Fibroblast of skin of left biceps (primary cell): Measurements from ENCODE around the gene SLC39A5.
A peak's percentile ranks its signal among the peaks of the same experiment; 100 is the strongest.

Experiments
- DNase-seq, 2 experiments: peaks; one replicate each; pipeline ENCODE4 v3.0.0-alpha.2; 2013; ENCODE audit warnings: low read depth in 2 of 2

The SLC39A5 gene

GRCh38 chr12:56216461-56216860 is 13.4 kb upstream of the SLC39A5 start:
- DNase-seq = no peak

DNA sequence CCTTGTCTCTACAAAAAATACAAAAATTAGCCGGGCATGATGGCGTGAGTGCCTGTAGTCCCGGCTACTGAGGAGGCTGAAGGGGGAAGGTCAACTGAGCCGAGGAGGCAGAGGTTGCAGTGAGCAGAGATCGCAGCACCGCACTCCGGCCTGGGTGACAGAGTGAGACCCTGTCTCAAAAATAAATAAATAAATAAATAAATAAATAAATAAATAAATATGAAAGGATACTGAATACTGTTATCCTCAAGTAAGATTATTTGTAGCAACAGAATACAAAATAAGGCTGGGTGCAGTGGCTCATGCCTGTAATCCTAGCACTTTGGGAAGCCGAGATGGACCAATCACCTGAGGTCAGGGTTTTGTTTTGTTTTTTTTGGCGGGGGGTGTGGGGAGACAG is 10.0 kb upstream of the SLC39A5 start:
- no peak for DNase-seq

DNA sequence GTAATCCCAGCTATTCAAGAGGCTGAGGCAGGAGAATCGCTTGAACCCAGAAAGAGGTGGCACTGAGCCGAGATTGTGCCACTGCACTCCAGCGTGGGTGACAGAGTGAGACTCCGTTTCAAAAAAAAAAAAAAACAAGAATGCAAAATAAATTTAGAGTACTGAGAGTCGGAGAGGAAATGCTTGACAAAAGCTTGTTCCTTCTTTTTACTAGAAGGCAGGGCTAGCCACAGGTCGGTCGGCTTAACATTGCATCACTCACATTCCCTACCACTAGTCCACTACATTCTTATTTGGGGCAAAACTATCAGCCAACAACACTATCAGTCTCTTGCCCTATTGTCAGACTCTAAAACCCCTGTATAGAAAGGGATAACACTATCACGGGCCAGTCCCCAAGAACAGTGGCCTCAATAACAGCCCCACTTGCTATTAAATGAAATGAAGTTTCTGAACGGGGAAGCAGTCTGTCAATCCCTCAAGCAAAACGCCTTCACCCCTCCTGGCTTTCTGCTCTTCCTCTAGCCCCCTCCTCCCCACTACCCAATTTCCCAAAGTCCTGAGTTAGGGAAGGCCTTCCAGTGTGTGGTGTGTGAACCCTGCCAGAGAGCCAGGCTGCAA is 9.1 kb upstream of the SLC39A5 start:
- no peak for DNase-seq

DNA sequence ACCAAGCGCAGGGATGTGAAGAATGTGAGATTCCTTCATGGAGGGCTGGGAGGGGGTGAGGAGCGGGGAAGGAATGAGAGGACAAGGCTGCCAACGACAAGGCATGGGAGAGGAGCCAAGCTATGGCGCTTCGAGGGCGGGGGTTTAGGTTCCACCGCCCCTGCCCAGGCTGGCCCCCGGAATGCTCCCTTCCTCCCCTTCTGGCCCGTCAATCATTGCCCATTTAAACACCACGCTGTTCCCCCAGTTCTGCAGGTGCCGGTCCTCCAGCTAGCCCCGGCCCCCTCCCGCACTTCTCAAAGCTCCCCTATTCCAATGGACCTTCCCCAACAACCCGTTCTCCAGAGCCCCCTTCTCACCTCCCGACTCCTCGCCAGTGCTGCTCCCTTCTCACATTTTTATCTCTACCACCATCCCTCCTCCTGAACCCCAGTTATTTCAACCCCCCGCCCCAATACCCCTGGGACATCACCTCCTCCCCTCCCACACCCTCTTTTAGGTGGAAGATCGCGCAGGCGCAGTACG is 8.6 kb upstream of the SLC39A5 start:
- peak; percentile 60 for DNase-seq

DNA sequence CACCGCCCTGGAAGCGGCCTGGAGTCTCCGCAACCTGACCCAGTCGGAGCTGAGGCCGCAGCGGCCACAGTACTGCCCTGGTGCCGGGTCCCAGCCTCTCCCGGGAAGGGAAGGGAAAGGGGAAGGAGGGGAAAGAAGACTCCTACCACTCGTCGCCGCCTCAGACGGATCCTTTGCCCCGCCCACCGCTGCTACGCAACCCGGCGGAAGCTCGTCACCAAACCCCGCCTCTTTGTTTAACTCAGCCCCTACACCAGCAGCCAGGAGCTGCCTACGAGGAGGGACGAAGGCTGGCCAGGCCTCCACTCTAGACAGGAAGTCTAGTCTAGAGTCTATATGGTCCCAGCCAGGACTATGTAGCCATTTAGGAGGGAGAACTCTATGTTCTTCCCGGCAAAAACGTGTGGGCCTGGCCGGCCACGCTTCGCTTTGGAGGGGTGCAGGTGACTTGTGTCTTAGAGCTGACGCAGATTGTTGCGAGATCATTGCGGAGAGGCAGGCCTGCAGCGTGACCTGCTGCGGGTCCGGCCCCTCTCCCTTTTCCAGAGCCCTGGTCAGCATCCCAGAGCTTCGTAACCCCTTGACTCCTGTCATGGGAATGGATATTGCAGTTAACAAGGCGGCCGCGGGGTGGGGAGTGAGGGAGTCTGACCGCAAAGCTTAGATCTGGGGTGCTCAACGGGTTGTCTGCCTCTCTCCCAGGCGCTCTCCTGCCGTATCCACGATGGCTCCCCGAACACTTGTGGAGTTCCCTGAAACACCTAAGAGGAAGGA is 7.9 kb upstream of the SLC39A5 start, which contains the start of gene RNF41:
RNF41 (minus strand) TSS at position 166 of the 774 bp plus-strand sequence. CDS start 7,875 bp downstream, outside the sequence.
- peak; percentile 90 to 92 for DNase-seq

DNA sequence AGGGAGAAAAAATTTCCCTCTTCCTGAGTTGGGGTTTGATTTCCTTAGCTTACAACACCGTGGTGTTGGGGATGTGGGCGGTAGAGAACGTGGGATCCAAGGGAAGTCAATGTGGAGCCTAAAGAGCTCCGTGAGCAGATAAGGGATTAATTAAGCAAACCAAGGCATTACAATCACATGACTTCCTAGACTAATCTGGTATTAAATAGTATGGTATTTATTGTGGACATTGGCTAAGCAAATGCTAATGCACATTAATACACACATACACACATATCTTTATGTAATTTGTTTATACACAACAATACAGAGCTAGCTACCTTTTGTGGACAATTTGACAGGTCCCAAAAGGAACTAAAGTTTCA is 7.3 kb upstream of the SLC39A5 start:
- DNase-seq = no peak

DNA sequence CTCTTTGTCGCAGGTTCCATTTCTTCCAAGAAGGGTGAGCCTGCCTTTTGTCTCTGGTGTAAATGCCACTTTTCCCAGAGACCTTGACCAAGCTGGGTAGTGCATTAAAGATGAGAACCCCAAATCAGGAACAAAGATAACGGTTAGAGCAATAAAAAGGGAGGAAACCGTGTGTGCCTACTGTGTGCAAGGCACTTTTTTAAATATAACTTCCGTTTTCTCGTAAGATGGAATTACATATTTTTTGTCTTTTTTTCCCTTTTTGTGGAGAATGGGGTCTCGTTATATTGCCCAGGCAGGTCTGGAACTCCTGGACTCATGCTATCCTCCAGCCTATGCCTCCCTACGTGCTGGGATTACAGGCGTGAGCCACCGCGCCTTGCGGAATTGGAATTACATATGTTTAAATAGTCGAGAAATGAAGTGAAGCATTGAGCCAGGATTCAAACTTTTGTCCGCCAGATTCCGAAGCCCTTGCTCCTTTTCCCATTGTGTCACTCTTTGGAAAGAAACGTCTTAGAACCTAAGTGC is 6.2 kb upstream of the SLC39A5 start:
- no peak for DNase-seq

- DNase-seq = peak; percentile 94 to 97
These were observed 5.6 kb upstream of the SLC39A5 start, which contains the start of gene NABP2 for GRCh38 chr12:56224102-56224701. TSS of gene NABP2 (plus strand) at chr12:56224342. CDS start at chr12:56224857, 515 bp downstream.

DNA sequence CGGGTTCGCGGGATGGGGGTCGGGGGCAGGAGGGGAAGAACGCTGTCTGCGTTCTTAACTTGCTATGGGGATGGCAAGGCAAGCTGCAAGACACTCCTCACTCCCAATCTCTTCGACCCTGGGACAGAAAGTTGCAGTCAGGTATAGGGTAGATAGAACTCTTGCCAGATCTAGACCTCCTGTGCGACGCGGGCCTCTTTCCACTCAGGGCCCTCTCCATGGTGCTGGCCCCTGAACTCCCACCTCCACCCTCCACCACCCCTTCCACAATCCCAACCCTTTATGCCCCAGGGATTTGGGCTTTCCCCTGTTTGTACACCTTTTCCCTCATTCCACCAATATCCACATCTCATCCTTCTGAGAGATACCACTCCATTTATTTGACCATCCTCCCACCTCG is 4.9 kb upstream of the SLC39A5 start:
- DNase-seq = no peak

- DNase-seq = no peak
These were observed 769 bp upstream of the SLC39A5 start for GRCh38 chr12:56229082-56229481.

DNA sequence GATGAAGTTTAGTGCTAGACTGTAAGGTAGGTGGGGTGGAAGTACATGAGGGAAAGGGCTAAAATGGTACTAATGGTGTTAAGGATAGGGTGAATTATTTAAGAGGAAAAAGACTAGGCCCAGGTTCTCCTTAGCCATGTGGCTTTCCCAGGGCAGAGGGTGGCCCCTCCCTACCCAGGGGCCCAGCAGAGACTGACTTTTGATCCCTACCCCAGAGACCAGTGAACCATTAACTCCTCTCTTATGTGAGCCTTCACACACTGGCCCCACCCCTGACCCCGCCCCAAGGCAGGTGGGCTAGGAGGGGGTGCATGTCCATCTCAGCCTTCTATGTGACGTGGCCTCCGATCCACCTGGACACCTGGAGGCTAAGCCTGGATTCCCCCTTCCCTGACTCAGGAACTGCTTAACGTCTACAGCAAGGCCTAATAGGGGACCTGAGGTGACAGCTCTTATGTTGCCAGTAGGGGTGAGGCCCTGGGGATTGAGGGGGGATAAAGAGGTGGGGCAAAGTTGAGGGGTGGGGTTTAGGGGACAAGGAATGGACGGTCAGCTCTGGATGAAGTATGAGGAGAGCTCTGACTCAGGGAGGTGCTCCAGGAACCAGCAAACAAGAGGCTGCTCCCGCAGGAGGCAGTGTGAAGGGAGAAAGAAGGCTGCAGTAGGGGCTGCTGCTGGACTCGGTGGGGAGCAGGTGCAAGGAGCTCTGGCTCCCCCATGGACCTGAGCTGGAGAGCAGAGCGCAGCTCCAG is 757 bp downstream of the SLC39A5 start:
- DNase-seq = no peak

- no peak for DNase-seq
These were observed 1.3 kb downstream of the SLC39A5 start for GRCh38 chr12:56231184-56231582.

GRCh38 chr12:56234746-56235436 is 5.0 kb downstream of the SLC39A5 start:
- DNase-seq = no peak

GRCh38 chr12:56236091-56236490 is 6.2 kb downstream of the SLC39A5 start:
- no peak for DNase-seq

GRCh38 chr12:56236985-56237384 is 7.1 kb downstream of the SLC39A5 start:
- no peak for DNase-seq

- DNase-seq = no peak
These were observed 7.7 kb downstream of the SLC39A5 start for GRCh38 chr12:56237552-56237951.

GRCh38 chr12:56241424-56242303 is 11.8 kb downstream of the SLC39A5 start:
- DNase-seq = no peak

GRCh38 chr12:56242986-56243385 is 13.1 kb downstream of the SLC39A5 start:
- no peak for DNase-seq

DNA sequence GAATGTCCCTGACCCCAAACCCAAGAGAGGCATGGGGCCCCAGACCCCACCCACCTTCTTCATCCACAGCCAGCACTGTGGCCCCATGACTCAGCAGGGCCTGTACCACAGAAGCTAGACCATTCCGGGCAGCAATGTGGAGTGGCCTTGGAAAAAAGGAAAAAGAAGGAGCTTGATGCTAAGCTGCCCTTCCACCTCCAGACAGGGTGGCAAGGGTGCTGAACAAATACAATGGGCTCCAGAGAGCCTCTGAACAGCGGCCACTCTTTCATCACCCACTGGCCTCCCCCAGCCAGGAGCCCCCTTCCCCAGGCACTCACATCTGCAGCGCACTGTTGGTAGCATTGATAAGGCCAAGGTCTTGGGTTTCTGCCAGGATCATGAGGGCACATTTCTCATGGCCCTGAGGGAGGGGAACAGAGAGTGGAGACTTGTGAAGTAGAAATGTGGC is 13.9 kb downstream of the SLC39A5 start:
- no peak for DNase-seq

- no peak for DNase-seq
These were observed 14.6 kb downstream of the SLC39A5 start for GRCh38 chr12:56244494-56244893.
